SK-N-SH treated with all-trans-retinoic acid at 6 μM for 48 hours (cell line): ENCODE measurements around the gene SLC12A8.

Experiments used
- ATAC-seq: fragments of 200-7000 bp; cut with Tn5 transposase; 3 replicates; pipeline ENCODE4 v1.9.1; 2020; ENCODE audit warnings: mild to moderate bottlenecking, moderate library complexity
- BACH2 ChIP-seq: fragments of 250-450 bp; sonication (Bioruptor Pico); IDR thresholded peaks from 2 replicates; pipeline ENCODE4 v1.9.0; 2021; ENCODE audit warnings: mild to moderate bottlenecking, borderline replicate concordance
- CSDC2 ChIP-seq: fragments of 250-450 bp; sonication (Bioruptor Pico); IDR thresholded peaks from 2 replicates; pipeline ENCODE4 v1.5.0; 2020; ENCODE audit warnings: mild to moderate bottlenecking, moderate library complexity
- ESRRG ChIP-seq: fragments of 250-450 bp; sonication (Bioruptor Pico); IDR thresholded peaks from 2 replicates; pipeline ENCODE4 v1.6.1; 2021; ENCODE audit warnings: mild to moderate bottlenecking
- GLIS3 ChIP-seq: fragments of 250-450 bp; sonication (Bioruptor Pico); IDR thresholded peaks from 2 replicates; pipeline ENCODE4 v1.5.0; 2020; ENCODE audit warnings: mild to moderate bottlenecking, moderate library complexity
- ISL1 ChIP-seq: fragments of 250-450 bp; sonication (Bioruptor Pico); IDR thresholded peaks from 2 replicates; pipeline ENCODE4 v2.1.2; 2022; ENCODE audit warnings: mild to moderate bottlenecking, moderate library complexity
- OSR1 ChIP-seq: fragments of 250-450 bp; sonication (Bioruptor Pico); IDR thresholded peaks from 2 replicates; pipeline ENCODE4 v1.8.0; 2022; ENCODE audit warnings: moderate library complexity, mild to moderate bottlenecking, inconsistent platforms
- PPARA ChIP-seq: fragments of 250-450 bp; sonication (Bioruptor Pico); IDR thresholded peaks from 2 replicates; pipeline ENCODE4 v1.5.0; 2020; ENCODE audit warnings: mild to moderate bottlenecking, borderline replicate concordance
- RARB ChIP-seq: fragments of 250-450 bp; sonication (Bioruptor Pico); IDR thresholded peaks from 2 replicates; pipeline ENCODE4 v1.8.0; 2021; ENCODE audit warnings: mild to moderate bottlenecking, moderate library complexity
- SNAI2 ChIP-seq: fragments of 250-450 bp; sonication (Bioruptor Pico); IDR thresholded peaks from 2 replicates; pipeline ENCODE4 v1.5.0; 2020; ENCODE audit warnings: mild to moderate bottlenecking, moderate library complexity
- TCF4 ChIP-seq: fragments of 250-450 bp; sonication (Bioruptor Pico); IDR thresholded peaks from 2 replicates; pipeline ENCODE4 v1.8.0; 2021; ENCODE audit warnings: mild to moderate bottlenecking, moderate library complexity, borderline replicate concordance
- TOX ChIP-seq: fragments of 250-450 bp; sonication (Bioruptor Pico); IDR thresholded peaks from 2 replicates; pipeline ENCODE4 v1.8.0; 2021; ENCODE audit warnings: mild to moderate bottlenecking, moderate library complexity, borderline replicate concordance
- ZFP30 ChIP-seq: fragments of 450-650 bp; formaldehyde crosslinking; IDR thresholded peaks from 2 replicates; pipeline ENCODE4 v1.5.0; 2022; ENCODE audit warnings: mild to moderate bottlenecking, moderate library complexity
- ZNF565 ChIP-seq: fragments of 450-650 bp; formaldehyde crosslinking; conservative IDR thresholded peaks from 2 replicates; pipeline ENCODE4 v1.5.0; 2020; ENCODE audit warnings: low read depth, mild to moderate bottlenecking, moderate library complexity
- TF ChIP-seq, protein P1 (sequence below): fragments of 250-450 bp; sonication (Bioruptor Pico); IDR thresholded peaks from 2 replicates; pipeline ENCODE4 v1.8.0; 2021; ENCODE audit warnings: low read depth, mild to moderate bottlenecking, moderate library complexity, borderline replicate concordance
- TF ChIP-seq, protein P2 (sequence below): fragments of 250-450 bp; sonication (Bioruptor Pico); IDR thresholded peaks from 2 replicates; pipeline ENCODE4 v1.5.0; 2020; ENCODE audit warnings: mild to moderate bottlenecking, moderate library complexity
- TF ChIP-seq, protein P3 (sequence below): fragments of 250-450 bp; sonication (Bioruptor Pico); IDR thresholded peaks from 2 replicates; pipeline ENCODE4 v1.5.1; 2020; ENCODE audit warnings: low read depth, mild to moderate bottlenecking, moderate library complexity

SLC12A8 gene

DNA sequence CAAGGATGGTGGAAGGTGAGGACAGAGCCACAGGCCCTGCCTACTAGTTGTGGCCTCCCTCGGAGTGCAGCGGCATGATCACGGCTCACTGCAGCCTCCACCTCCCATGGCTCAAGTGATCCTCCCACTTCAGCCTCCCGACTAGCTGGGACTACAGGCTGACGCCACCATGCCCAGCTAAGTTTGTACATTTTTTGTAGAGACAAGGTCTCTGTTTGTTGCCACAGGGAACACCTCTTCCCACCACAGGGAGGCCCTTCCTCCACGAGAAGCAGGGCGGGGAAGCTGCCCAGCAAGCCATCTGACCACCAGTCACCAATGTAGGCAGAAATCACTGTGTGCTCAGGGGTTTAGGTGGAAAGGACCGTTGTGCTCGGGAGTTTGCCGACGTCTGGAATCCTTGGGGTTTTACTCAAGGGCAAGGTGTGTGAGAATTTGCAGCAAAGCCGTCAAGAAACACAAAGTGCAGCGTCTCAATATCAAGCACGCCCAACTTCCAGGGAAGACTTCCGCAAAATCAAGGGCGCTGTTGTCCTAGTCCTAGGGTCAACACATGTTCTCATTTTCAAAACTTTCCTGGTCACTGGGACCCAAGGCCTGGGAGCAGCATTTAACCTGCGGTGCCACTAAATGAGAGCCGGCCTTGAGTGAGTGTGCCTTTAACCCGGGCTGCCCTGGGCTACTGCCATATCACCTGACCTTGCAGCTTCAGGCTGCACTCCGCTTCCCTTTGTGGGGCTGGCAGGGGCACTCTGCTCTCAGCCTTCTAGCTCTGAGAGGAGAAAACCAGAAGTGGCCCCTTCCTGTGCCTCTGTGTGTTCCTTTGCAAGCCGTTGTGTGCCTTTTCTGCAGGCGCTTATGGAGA is 65.7 kb downstream of the SLC12A8 start:
- TF ChIP-seq ESRRG, result no peak
- TF ChIP-seq, protein P1, sequence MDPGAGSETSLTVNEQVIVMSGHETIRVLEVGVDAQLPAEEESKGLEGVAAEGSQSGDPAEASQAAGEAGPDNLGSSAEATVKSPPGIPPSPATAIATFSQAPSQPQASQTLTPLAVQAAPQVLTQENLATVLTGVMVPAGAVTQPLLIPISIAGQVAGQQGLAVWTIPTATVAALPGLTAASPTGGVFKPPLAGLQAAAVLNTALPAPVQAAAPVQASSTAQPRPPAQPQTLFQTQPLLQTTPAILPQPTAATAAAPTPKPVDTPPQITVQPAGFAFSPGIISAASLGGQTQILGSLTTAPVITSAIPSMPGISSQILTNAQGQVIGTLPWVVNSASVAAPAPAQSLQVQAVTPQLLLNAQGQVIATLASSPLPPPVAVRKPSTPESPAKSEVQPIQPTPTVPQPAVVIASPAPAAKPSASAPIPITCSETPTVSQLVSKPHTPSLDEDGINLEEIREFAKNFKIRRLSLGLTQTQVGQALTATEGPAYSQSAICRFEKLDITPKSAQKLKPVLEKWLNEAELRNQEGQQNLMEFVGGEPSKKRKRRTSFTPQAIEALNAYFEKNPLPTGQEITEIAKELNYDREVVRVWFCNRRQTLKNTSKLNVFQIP, result no peak
- TF ChIP-seq OSR1 (CRISPR knock-in tag), result no peak
- TF ChIP-seq TCF4 (CRISPR knock-in tag), result no peak
- no peak for TF ChIP-seq PPARA (CRISPR knock-in tag)
- TF ChIP-seq, protein P2, sequence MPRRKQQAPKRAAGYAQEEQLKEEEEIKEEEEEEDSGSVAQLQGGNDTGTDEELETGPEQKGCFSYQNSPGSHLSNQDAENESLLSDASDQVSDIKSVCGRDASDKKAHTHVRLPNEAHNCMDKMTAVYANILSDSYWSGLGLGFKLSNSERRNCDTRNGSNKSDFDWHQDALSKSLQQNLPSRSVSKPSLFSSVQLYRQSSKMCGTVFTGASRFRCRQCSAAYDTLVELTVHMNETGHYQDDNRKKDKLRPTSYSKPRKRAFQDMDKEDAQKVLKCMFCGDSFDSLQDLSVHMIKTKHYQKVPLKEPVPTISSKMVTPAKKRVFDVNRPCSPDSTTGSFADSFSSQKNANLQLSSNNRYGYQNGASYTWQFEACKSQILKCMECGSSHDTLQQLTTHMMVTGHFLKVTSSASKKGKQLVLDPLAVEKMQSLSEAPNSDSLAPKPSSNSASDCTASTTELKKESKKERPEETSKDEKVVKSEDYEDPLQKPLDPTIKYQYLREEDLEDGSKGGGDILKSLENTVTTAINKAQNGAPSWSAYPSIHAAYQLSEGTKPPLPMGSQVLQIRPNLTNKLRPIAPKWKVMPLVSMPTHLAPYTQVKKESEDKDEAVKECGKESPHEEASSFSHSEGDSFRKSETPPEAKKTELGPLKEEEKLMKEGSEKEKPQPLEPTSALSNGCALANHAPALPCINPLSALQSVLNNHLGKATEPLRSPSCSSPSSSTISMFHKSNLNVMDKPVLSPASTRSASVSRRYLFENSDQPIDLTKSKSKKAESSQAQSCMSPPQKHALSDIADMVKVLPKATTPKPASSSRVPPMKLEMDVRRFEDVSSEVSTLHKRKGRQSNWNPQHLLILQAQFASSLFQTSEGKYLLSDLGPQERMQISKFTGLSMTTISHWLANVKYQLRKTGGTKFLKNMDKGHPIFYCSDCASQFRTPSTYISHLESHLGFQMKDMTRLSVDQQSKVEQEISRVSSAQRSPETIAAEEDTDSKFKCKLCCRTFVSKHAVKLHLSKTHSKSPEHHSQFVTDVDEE (CRISPR knock-in tag), result no peak
- no peak for TF ChIP-seq ISL1
- TF ChIP-seq ZNF565 (CRISPR knock-in tag), result no peak
- TF ChIP-seq ZFP30 (CRISPR knock-in tag), result no peak
- no peak for TF ChIP-seq RARB (CRISPR knock-in tag)
- TF ChIP-seq, protein P3, sequence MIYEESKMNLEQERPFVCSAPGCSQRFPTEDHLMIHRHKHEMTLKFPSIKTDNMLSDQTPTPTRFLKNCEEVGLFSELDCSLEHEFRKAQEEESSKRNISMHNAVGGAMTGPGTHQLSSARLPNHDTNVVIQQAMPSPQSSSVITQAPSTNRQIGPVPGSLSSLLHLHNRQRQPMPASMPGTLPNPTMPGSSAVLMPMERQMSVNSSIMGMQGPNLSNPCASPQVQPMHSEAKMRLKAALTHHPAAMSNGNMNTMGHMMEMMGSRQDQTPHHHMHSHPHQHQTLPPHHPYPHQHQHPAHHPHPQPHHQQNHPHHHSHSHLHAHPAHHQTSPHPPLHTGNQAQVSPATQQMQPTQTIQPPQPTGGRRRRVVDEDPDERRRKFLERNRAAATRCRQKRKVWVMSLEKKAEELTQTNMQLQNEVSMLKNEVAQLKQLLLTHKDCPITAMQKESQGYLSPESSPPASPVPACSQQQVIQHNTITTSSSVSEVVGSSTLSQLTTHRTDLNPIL (CRISPR knock-in tag), result no peak
- no peak for TF ChIP-seq TOX (CRISPR knock-in tag)
- TF ChIP-seq BACH2 (CRISPR knock-in tag), result no peak
- TF ChIP-seq SNAI2 (CRISPR knock-in tag), result no peak
- no peak for ATAC-seq

DNA sequence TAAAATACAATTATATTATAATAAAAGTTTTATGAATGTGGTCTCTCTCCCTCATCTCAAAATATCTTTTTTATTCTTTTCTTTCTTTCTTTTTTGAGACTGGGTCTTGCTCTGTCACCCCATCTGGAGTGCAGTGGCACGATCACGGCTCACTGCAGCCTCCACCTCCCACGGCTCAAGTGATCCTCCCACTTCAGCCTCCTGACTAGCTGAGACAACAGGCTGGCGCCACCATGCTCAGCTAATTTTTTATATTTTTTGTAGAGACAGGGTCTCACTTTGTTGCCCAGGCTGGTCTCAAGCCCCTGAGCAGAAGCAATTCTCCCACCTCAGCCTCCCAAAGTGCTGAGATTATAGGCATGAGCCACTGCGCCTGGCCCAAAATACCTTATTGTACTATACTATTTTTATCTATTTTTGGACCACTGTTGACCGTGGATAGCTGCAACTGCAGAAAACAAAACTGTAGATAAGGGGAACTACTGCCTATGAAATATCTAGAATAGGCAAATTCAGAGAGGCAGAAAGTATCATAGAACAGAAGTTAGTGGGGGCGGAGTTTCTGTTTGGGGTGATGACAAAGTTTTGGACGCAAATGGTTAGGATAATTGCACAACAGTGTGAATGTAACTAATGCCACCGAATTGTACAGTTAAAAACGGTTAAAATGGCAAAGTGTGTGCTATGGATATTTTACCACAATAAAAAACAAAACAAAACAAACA is 66.6 kb downstream of the SLC12A8 start:
- no peak for ATAC-seq
- TF ChIP-seq ZFP30 (CRISPR knock-in tag) (no peak), TOX (CRISPR knock-in tag) (no peak), GLIS3 (CRISPR knock-in tag) (no peak)
- TF ChIP-seq, all 23 proteins: peak for 0

DNA sequence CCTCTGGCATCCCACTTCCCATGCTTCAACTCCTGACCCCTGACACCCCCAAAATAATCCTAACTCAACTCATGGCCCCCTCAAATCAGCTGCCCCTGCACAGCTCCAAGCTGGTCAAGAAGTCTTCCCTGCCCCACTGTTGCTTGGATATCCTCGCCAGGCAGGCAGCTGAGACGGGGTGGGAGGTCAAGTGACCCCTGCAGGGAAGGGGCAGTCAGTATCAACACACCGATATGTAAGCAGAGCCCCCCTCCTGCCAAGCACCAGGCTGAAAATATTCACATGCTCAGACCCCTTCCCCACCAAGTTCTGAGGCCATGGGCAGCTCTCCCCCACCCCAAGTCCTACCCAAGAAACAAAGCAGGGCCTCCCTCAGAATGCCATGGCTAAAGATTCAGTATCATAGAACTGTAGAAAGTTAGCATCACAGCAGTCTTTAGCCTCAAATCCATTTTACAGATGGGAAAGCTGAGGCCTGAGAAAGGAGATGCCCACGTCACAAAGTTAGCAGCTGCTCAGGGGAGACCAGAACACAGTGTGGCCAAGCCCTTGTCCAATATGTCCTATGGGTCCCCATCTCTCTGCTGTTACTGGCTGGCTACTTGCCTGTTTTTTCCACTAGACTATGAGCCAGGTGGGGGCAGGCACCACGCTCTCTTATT is 67.8 kb downstream of the SLC12A8 start:
- ATAC-seq, result no peak
- no peak for TF ChIP-seq ESRRG
- TF ChIP-seq BACH2 (CRISPR knock-in tag), result no peak
- no peak for TF ChIP-seq RARB (CRISPR knock-in tag)
- TF ChIP-seq GLIS3 (CRISPR knock-in tag), result no peak
- TF ChIP-seq TCF4 (CRISPR knock-in tag), result no peak

DNA sequence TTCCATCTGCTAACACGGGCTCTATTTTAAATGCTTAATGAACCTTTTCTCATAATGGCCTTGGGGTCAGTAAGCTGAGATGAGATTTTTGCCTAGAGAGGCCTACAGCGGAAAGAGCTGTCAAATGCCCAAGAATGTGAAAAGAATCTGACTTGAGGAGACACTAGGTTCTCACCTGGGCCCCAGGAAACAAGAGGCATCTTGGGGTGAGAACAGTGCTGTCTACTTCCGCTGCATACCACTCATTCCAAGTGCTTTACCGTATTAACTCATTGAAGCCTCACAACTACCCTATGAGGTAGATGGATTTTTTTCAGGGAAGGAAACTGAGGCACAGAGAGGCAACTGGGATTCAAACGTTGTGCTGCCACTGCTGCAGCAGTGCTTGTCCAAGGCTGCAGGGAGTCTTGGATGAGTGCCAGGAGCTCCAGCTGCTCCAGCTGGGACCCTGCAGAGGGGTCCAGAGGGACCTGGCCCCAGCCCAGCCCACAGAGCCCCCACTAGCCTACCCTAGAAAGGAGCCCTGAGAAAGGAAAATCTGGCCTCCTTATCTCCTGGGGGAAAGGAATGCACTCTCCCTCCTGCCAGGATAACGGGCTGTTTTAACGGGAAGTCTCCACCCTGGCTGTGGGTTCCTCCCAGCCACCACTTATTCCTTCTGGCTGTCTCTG is 68.4 kb downstream of the SLC12A8 start:
- TF ChIP-seq, protein P3 (CRISPR knock-in tag), result no peak
- TF ChIP-seq, protein P2 (CRISPR knock-in tag), result no peak
- 0 out of 2 replicates have a peak, but pooled peaks have one; percentile 41 for TF ChIP-seq CSDC2
- TF ChIP-seq, all 23 proteins: peak for 1

More for the DNA sequence above, 68.4 kb downstream of the SLC12A8 start:
- peak; percentile 25; the same call in 1 of the 3 replicates for ATAC-seq
